Gastroesophageal sphincter (tissue), 3 donors: ENCODE data around the gene CFAP53.

Source experiments
- CTCF ChIP-seq, 4 experiments: fragments of 200-600 bp in 2 of 4; fragments of 450-650 bp in 2 of 4; sonication (generic) in 1 of 4; IDR thresholded peaks; one replicate each; pipeline ENCODE4 v1.5.1; 2017 to 2019; ENCODE audit warnings: antibody characterized with exemption in 4 of 4, mild to moderate bottlenecking in 2 of 4, moderate library complexity in 2 of 4
- POLR2A ChIP-seq, 2 donors: fragments of 450-650 bp; IDR thresholded peaks; one replicate each; pipeline ENCODE4 v1.6.1; 2017; ENCODE audit warnings: antibody characterized with exemption in 2 of 2, mild to moderate bottlenecking in 2 of 2, moderate library complexity in 1 of 2

GRCh38 chr18:50282521-50283335, 16.4 kb upstream of the CFAP53 start:
- TF ChIP-seq CTCF (IDR thresholded peaks at IDR 0.05) (no peak), POLR2A (IDR thresholded peaks at IDR 0.05) (no peak)
